GM23338 (cell line): Measurements from ENCODE around the gene LIF. TPM values are rescaled to one million over a fixed set of nuclear protein-coding genes. Genes with fewer than 3 reads are reported as not detected.

ENCODE experiments used
- ATAC-seq: fragments of 200-7000 bp; cut with Tn5 transposase; 3 replicates; pipeline ENCODE4 v1.9.1; 2020
- DNase-seq: peaks from one replicate; pipeline ENCODE4 v3.0.0-alpha.2; 2015; ENCODE audit warnings: low spot score
- H2AFZ ChIP-seq: fragments of 200-600 bp; sonication (generic); 2 replicates; pipeline ENCODE4 v1.8.0; 2016; ENCODE audit warnings: antibody characterized with exemption, mild to moderate bottlenecking, moderate library complexity
- H3F3A ChIP-seq: fragments of 200-600 bp; sonication (generic); replicated peaks from 2 replicates; pipeline ENCODE4 v1.8.0; 2017; ENCODE audit warnings: antibody characterized with exemption, mixed run types, low read depth
- H3K27ac ChIP-seq: fragments of 200-600 bp; sonication (generic); 2 replicates; pipeline ENCODE4 v1.6.1; 2016; ENCODE audit warnings: low read depth
- H3K27me3 ChIP-seq: fragments of 200-600 bp; sonication (generic); 2 replicates; pipeline ENCODE4 v1.8.0; 2016; ENCODE audit warnings: mild to moderate bottlenecking, mixed run types, moderate library complexity; ENCODE audit not compliant: insufficient read depth
- H3K36me3 ChIP-seq: fragments of 200-600 bp; sonication (generic); 2 replicates; pipeline ENCODE4 v1.8.0; 2016; ENCODE audit warnings: mild to moderate bottlenecking; ENCODE audit not compliant: insufficient read depth
- H3K4me1 ChIP-seq: fragments of 200-600 bp; sonication (generic); 2 replicates; pipeline ENCODE4 v1.8.0; 2016; ENCODE audit warnings: mild to moderate bottlenecking, moderate library complexity; ENCODE audit not compliant: insufficient read depth
- H3K4me2 ChIP-seq: fragments of 200-600 bp; sonication (generic); 2 replicates; pipeline ENCODE4 v1.7.1; 2017; ENCODE audit warnings: mixed run types
- H3K4me3 ChIP-seq: fragments of 200-600 bp; sonication (generic); 2 replicates; pipeline ENCODE4 v1.6.1; 2016; ENCODE audit warnings: mixed run types
- H3K79me2 ChIP-seq: fragments of 200-600 bp; sonication (generic); replicated peaks from 2 replicates; pipeline ENCODE4 v1.8.0; 2017; ENCODE audit warnings: mild to moderate bottlenecking; ENCODE audit not compliant: insufficient read depth
- H3K9me2 ChIP-seq: fragments of 200-600 bp; sonication (generic); 2 replicates; pipeline ENCODE4 v1.8.0; 2017; ENCODE audit not compliant: insufficient read depth
- H4K20me1 ChIP-seq: fragments of 200-600 bp; sonication (generic); replicated peaks from 2 replicates; pipeline ENCODE4 v1.8.0; 2017; ENCODE audit warnings: mild to moderate bottlenecking; ENCODE audit not compliant: insufficient read depth
- H3K27ac Mint-ChIP-seq: 2 replicates; pipeline ENCODE4 v1.8.0; 2020; ENCODE audit warnings: inconsistent platforms, mild to moderate bottlenecking, moderate library complexity, mixed read lengths
- H3K27me3 Mint-ChIP-seq: 3 replicates; pipeline ENCODE4 v1.8.0; 2022; ENCODE audit warnings: low read depth, mild to moderate bottlenecking, moderate library complexity, mixed read lengths, inconsistent platforms; ENCODE audit not compliant: insufficient read depth, poor library complexity
- H3K36me3 Mint-ChIP-seq: 3 replicates; pipeline ENCODE4 v1.8.0; 2021; ENCODE audit warnings: low read depth, mild to moderate bottlenecking, inconsistent platforms, moderate library complexity, mixed read lengths
- H3K4me1 Mint-ChIP-seq: 3 replicates; pipeline ENCODE4 v1.8.0; 2020; ENCODE audit warnings: mild to moderate bottlenecking, inconsistent platforms, mixed read lengths
- H3K4me3 Mint-ChIP-seq: 3 replicates; pipeline ENCODE4 v1.8.0; 2021; ENCODE audit warnings: moderate library complexity, mild to moderate bottlenecking, inconsistent platforms, mixed read lengths
- H3K9me3 Mint-ChIP-seq: 3 replicates; pipeline ENCODE4 v1.8.0; 2020; ENCODE audit warnings: moderate library complexity, mild to moderate bottlenecking, inconsistent platforms, mixed read lengths
- CREB1 ChIP-seq: fragments of 250-450 bp; sonication (Bioruptor Pico); IDR thresholded peaks from 2 replicates; pipeline ENCODE4 v1.5.0; 2020; ENCODE audit warnings: low read depth, mild to moderate bottlenecking, moderate library complexity
- CTCF ChIP-seq, 2 experiments: fragments of 200-600 bp in 1 of 2; sonication (generic) in 1 of 2; conservative IDR thresholded peaks; 2 replicates each; pipeline versions ENCODE4 v1.5.1 to v1.6.1; 2016 to 2017; ENCODE audit warnings: antibody characterized with exemption in 2 of 2, low read depth in 2 of 2, mild to moderate bottlenecking in 2 of 2, moderate library complexity in 1 of 2
- ETS1 ChIP-seq: IDR thresholded peaks from 2 replicates; pipeline ENCODE4 v1.6.1; 2016; ENCODE audit warnings: antibody characterized with exemption
- EZH2 ChIP-seq: fragments of 200-600 bp; sonication (generic); IDR thresholded peaks from one replicate; pipeline ENCODE4 v1.8.0; 2017; ENCODE audit warnings: antibody characterized with exemption, mild to moderate bottlenecking, low read depth; ENCODE audit not compliant: unreplicated experiment
- EZH2phosphoT487 ChIP-seq: fragments of 200-600 bp; sonication (generic); IDR thresholded peaks from one replicate; pipeline ENCODE4 v1.8.1; 2018; ENCODE audit warnings: antibody characterized with exemption; ENCODE audit not compliant: unreplicated experiment
- JUNB ChIP-seq: IDR thresholded peaks from one replicate; pipeline ENCODE4 v1.6.1; 2016; ENCODE audit warnings: antibody characterized with exemption; ENCODE audit not compliant: unreplicated experiment
- NANOG ChIP-seq: IDR thresholded peaks from 2 replicates; pipeline ENCODE4 v1.6.1; 2016; ENCODE audit warnings: antibody characterized with exemption, borderline replicate concordance
- POLR2AphosphoS5 ChIP-seq: IDR thresholded peaks from 2 replicates; pipeline ENCODE4 v1.6.1; 2016; ENCODE audit warnings: antibody characterized with exemption, low read depth
- REST ChIP-seq: IDR thresholded peaks from one replicate; pipeline ENCODE4 v1.6.1; 2018; ENCODE audit warnings: antibody characterized with exemption; ENCODE audit not compliant: unreplicated experiment
- STAT1 ChIP-seq: IDR thresholded peaks from one replicate; pipeline ENCODE4 v1.6.1; 2016; ENCODE audit warnings: antibody characterized with exemption; ENCODE audit not compliant: unreplicated experiment
- ZNF114 ChIP-seq: fragments of 250-450 bp; sonication (Bioruptor Pico); IDR thresholded peaks from 2 replicates; pipeline ENCODE4 v1.5.0; 2020; ENCODE audit warnings: mild to moderate bottlenecking, moderate library complexity
- ZNF331 ChIP-seq: fragments of 250-450 bp; sonication (Bioruptor Pico); IDR thresholded peaks from 2 replicates; pipeline ENCODE4 v1.5.0; 2020; ENCODE audit warnings: low read depth, mild to moderate bottlenecking, moderate library complexity
- polyA plus RNA-seq: library from polyadenylated mRNA; unstranded; fragments of >200 nt; fragmentation: Nextera tagmentation; extraction: Ambion mirVana; gene quantifications from 2 replicates; pipeline ENCODE4 v1.2.1, GENCODE V29; 2016
- total RNA-seq: library from RNA; depleted of rRNA; stranded (reverse); fragments of >200 nt; shearing (Covaris generic); gene quantifications from 2 replicates; pipeline ENCODE4 v1.2.3, GENCODE V29; 2014

LIF gene
- total and polyA plus RNA-seq, 2 experiments from 2014 or later, result 1.8 to 3.6 TPM

GRCh38 chr22:30214703-30215407, 31.7 kb downstream of the LIF start (continued):
- TF ChIP-seq CTCF (conservative IDR thresholded peaks at IDR 0.05; ENCODE audit: low read depth in 2 of 2), result no peak

- Histone ChIP-seq H3K4me3 (no peak overlapping the region), H3K9me2 (no peaks in the 10 kb centered on the region), H2AFZ (peak overlapping the region; percentile 52; the same call in 1 of the 2 replicates), H3F3A (no peaks in the 10 kb centered on the region), H3K79me2 (no peaks in the 10 kb centered on the region), H3K27ac (no peak overlapping the region), H3K4me2 (no peak overlapping the region), H3K36me3 (no peaks in the 10 kb centered on the region), H4K20me1 (no peaks in the 10 kb centered on the region), H3K27me3 (no peaks in the 10 kb centered on the region), H3K4me1 (peaks cover 7% of the 10 kb centered on the region)
- H3K27ac Mint-ChIP-seq, result no peak overlapping the region
- H3K4me3 Mint-ChIP-seq, result no peak overlapping the region
- DNase-seq (no peak), ATAC-seq (no peak)
- no peaks in the 10 kb centered on the region; the same call in 2 of the 3 replicates for H3K9me3 Mint-ChIP-seq
- H3K27me3 Mint-ChIP-seq, result peaks cover 12% of the 10 kb centered on the region
- peaks cover 28% of the 10 kb centered on the region for H3K4me1 Mint-ChIP-seq
- no peaks in the 10 kb centered on the region for H3K36me3 Mint-ChIP-seq
- no peak for TF ChIP-seq CTCF (conservative IDR thresholded peaks at IDR 0.05; ENCODE audit: low read depth in 2 of 2)
- TF ChIP-seq CREB1, result no peak
- TF ChIP-seq ETS1, result no peak
- TF ChIP-seq EZH2, result no peak
- TF ChIP-seq ZNF114 (CRISPR knock-in tag), result no peak
- TF ChIP-seq EZH2phosphoT487, result no peak
- no peak for TF ChIP-seq POLR2AphosphoS5
- TF ChIP-seq ZNF331 (CRISPR knock-in tag), result no peak
- TF ChIP-seq STAT1, result no peak
- TF ChIP-seq REST, result no peak
- TF ChIP-seq NANOG, result no peak
- no peak for TF ChIP-seq JUNB
Observed at GRCh38 chr22:30212996-30213441, 33.5 kb downstream of the LIF start.
